SU-DHL-6 (cell line): ENCODE measurements around the gene UBLCP1.

Experiments used
- H2AFZ ChIP-seq: fragments of 200-600 bp; sonication (generic); 2 replicates; pipeline ENCODE4 v1.6.1; 2014; ENCODE audit warnings: low read depth, mild to moderate bottlenecking, moderate library complexity, mixed read lengths, antibody characterized with exemption, low read length; ENCODE audit not compliant: severe bottlenecking
- H3F3A ChIP-seq: fragments of 200-600 bp; shearing (Covaris generic); 2 replicates; pipeline ENCODE4 v1.6.0; 2016; ENCODE audit warnings: antibody characterized with exemption, mild to moderate bottlenecking; ENCODE audit not compliant: insufficient read depth
- H3K27ac ChIP-seq: fragments of 200-600 bp; sonication (generic); 2 replicates; pipeline ENCODE4 v1.5.1; 2016; ENCODE audit warnings: low read depth, mild to moderate bottlenecking, low read length, moderate library complexity, mixed read lengths
- H3K27me3 ChIP-seq: fragments of 200-600 bp; sonication (generic), shearing (Covaris generic); 2 replicates; pipeline ENCODE4 v1.6.0; 2014; ENCODE audit warnings: mild to moderate bottlenecking, low read length
- H3K36me3 ChIP-seq: fragments of 200-600 bp; sonication (generic); 2 replicates; pipeline ENCODE4 v1.6.1; 2014; ENCODE audit warnings: mild to moderate bottlenecking, low read length, mixed read lengths
- H3K4me2 ChIP-seq: fragments of 300-600, 200-600 bp; shearing (Covaris generic), sonication (generic); 2 replicates; pipeline ENCODE4 v1.6.0; 2014; ENCODE audit warnings: low read length, low read depth, mild to moderate bottlenecking; ENCODE audit not compliant: poor library complexity, severe bottlenecking
- H3K4me3 ChIP-seq: fragments of 200-600 bp; sonication (generic); 2 replicates; pipeline ENCODE4 v1.5.1; 2014; ENCODE audit warnings: antibody characterized with exemption, low read length, mild to moderate bottlenecking, mixed read lengths; ENCODE audit not compliant: insufficient read depth, poor library complexity, severe bottlenecking
- H3K79me2 ChIP-seq: fragments of 200-600 bp; sonication (generic); 2 replicates; pipeline ENCODE4 v1.6.1; 2014; ENCODE audit warnings: mild to moderate bottlenecking, low read length, moderate library complexity; ENCODE audit not compliant: insufficient read depth
- H3K9ac ChIP-seq: fragments of 200-600 bp; sonication (generic); 2 replicates; pipeline ENCODE4 v1.7.0; 2014; ENCODE audit warnings: mild to moderate bottlenecking, low read length
- H3K9me2 ChIP-seq: fragments of 200-600 bp; sonication (generic); replicated peaks from 2 replicates; pipeline ENCODE4 v1.6.1; 2014; ENCODE audit warnings: low read length; ENCODE audit not compliant: insufficient read depth
- H3K9me3 ChIP-seq: fragments of 200-600 bp; sonication (generic); 2 replicates; pipeline ENCODE4 v1.6.1; 2014; ENCODE audit warnings: low read length, mixed read lengths; ENCODE audit not compliant: insufficient read depth
- H4K20me1 ChIP-seq: fragments of 200-600 bp; sonication (generic); 2 replicates; pipeline ENCODE4 v1.6.1; 2014; ENCODE audit warnings: low read depth, mild to moderate bottlenecking, antibody characterized with exemption, low read length, moderate library complexity, mixed read lengths
- EZH2phosphoT487 ChIP-seq: fragments of 200-600 bp; sonication (generic), shearing (Covaris generic); conservative IDR thresholded peaks from 2 replicates; pipeline ENCODE4 v1.6.1; 2018; ENCODE audit warnings: mild to moderate bottlenecking, antibody characterized with exemption, low read length, moderate library complexity, mixed read lengths
- TF ChIP-seq, protein P1 (sequence below): fragments of 200-600 bp; sonication (generic); IDR thresholded peaks from one replicate; pipeline ENCODE4 v1.5.1; 2017; ENCODE audit warnings: antibody characterized with exemption, mild to moderate bottlenecking, low read length, moderate library complexity; ENCODE audit not compliant: insufficient read depth, poor library complexity, severe bottlenecking

UBLCP1 gene

GRCh38 chr5:159243385-159243784 is 19.7 kb upstream of the UBLCP1 start:
- H4K20me1 ChIP-seq, result no peaks in the 10 kb centered on the region
- no peak overlapping the region for H2AFZ ChIP-seq
- H3K4me3 ChIP-seq, result no peak overlapping the region
- no peaks in the 10 kb centered on the region for H3F3A ChIP-seq
- no peaks in the 10 kb centered on the region for H3K79me2 ChIP-seq
- no peaks in the 10 kb centered on the region for H3K27me3 ChIP-seq
- no peaks in the 10 kb centered on the region for H3K9me2 ChIP-seq
- H3K27ac ChIP-seq, result no peak overlapping the region
- TF ChIP-seq, protein P1, sequence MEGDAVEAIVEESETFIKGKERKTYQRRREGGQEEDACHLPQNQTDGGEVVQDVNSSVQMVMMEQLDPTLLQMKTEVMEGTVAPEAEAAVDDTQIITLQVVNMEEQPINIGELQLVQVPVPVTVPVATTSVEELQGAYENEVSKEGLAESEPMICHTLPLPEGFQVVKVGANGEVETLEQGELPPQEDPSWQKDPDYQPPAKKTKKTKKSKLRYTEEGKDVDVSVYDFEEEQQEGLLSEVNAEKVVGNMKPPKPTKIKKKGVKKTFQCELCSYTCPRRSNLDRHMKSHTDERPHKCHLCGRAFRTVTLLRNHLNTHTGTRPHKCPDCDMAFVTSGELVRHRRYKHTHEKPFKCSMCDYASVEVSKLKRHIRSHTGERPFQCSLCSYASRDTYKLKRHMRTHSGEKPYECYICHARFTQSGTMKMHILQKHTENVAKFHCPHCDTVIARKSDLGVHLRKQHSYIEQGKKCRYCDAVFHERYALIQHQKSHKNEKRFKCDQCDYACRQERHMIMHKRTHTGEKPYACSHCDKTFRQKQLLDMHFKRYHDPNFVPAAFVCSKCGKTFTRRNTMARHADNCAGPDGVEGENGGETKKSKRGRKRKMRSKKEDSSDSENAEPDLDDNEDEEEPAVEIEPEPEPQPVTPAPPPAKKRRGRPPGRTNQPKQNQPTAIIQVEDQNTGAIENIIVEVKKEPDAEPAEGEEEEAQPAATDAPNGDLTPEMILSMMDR, result no peak
- TF ChIP-seq EZH2phosphoT487, result no peak
- no peak overlapping the region for H3K4me2 ChIP-seq
- no peak overlapping the region for H3K9ac ChIP-seq
- H3K9me3 ChIP-seq, result no peaks in the 10 kb centered on the region
- no peaks in the 10 kb centered on the region for H3K36me3 ChIP-seq

- no peak overlapping the region for H3K27ac ChIP-seq
- H3K79me2 ChIP-seq, result no peaks in the 10 kb centered on the region
- no peak overlapping the region for H3K4me3 ChIP-seq
- H3K9me2 ChIP-seq, result no peaks in the 10 kb centered on the region
- no peaks in the 10 kb centered on the region for H3F3A ChIP-seq
- no peak overlapping the region for H3K4me2 ChIP-seq
- TF ChIP-seq, protein P1, result no peak
- no peak for TF ChIP-seq EZH2phosphoT487
- no peak overlapping the region for H3K9ac ChIP-seq
- H3K36me3 ChIP-seq, result no peaks in the 10 kb centered on the region
- H4K20me1 ChIP-seq, result no peaks in the 10 kb centered on the region
- H2AFZ ChIP-seq, result no peak overlapping the region
- no peaks in the 10 kb centered on the region for H3K27me3 ChIP-seq
- no peaks in the 10 kb centered on the region for H3K9me3 ChIP-seq
These were observed 18.9 kb upstream of the UBLCP1 start for GRCh38 chr5:159244163-159244562.

DNA sequence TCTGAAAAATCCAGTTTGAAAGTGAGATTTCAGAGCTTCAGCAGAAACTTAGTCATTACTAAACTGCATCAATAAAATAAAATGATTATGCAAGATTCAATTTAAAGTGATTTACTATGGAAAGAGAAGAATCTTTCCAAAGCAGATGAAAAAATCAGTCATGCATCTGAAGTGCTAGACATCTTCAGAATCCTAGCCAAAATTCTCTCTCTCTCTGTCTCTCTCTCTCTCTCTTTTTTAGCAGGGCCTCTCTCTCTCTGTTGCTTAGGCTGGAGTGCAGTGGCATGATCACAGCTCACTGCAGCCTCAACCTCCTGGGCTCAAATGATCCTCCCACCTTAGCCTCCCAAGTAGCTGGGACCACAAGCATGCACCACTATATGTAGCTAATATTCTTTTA is 18.2 kb upstream of the UBLCP1 start:
- Histone ChIP-seq H3K36me3 (no peaks in the 10 kb centered on the region), H3K79me2 (no peaks in the 10 kb centered on the region), H4K20me1 (no peaks in the 10 kb centered on the region), H3K4me3 (no peak overlapping the region), H3K27me3 (no peaks in the 10 kb centered on the region), H3K9ac (no peak overlapping the region), H3K27ac (no peak overlapping the region), H2AFZ (no peak overlapping the region), H3F3A (no peaks in the 10 kb centered on the region), H3K4me2 (no peak overlapping the region), H3K9me3 (no peaks in the 10 kb centered on the region), H3K9me2 (no peaks in the 10 kb centered on the region)
- TF ChIP-seq, protein P1, result no peak
- no peak for TF ChIP-seq EZH2phosphoT487
